H1 (cell line): ENCODE data around the gene FAM111A. TPM values are rescaled to one million over a fixed set of nuclear protein-coding genes. Genes with fewer than 3 reads are reported as not detected.
"Not testable (repeated sequence)": the region's sequence is repeated elsewhere in the genome, so short reads cannot be mapped to it uniquely, and the experiment has no call there.

Source experiments
- CTCF ChIA-PET: fragments of 300-600 bp; sonication (Branson Sonifier 250); formaldehyde crosslinking; loops from one replicate; lab custom pipeline; 2021; ENCODE audit not compliant: partially characterized antibody; lab: Charles Lee
- POLR2A ChIA-PET: fragments of 300-600 bp; sonication (Branson Sonifier 250); formaldehyde crosslinking; loops from one replicate; lab custom pipeline; 2021; ENCODE audit warnings: inconsistent platforms; ENCODE audit not compliant: partially characterized antibody; lab: Charles Lee
- DNase-seq, 2 experiments: peaks; one replicate each; pipeline versions ENCODE4 v3.0.0 to v3.0.0-alpha.2; 2010 to 2022; ENCODE audit warnings: low spot score in 2 of 2, low read depth in 1 of 2, mixed read lengths in 1 of 2
- FAIRE-seq: peaks from 2 replicates; lab custom pipeline; 2011; peaks lifted over from hg19 to GRCh38; lab: Jason Lieb, UNC
- H2AFZ ChIP-seq: 2 replicates; pipeline ENCODE4 v1.8.1; 2012; ENCODE audit warnings: low read length, inconsistent platforms
- H2AK5ac ChIP-seq: 2 replicates; pipeline ENCODE4 v1.6.1; 2013; ENCODE audit warnings: low read depth, low read length
- H2BK120ac ChIP-seq: replicated peaks from 2 replicates; pipeline ENCODE3; 2013; ENCODE audit warnings: low read depth, low read length, inconsistent platforms
- H2BK12ac ChIP-seq: 2 replicates; pipeline ENCODE4 v1.6.1; 2013; ENCODE audit warnings: low read depth, low read length
- H2BK15ac ChIP-seq: 2 replicates; pipeline ENCODE4 v1.6.1; 2013; ENCODE audit warnings: low read length
- H2BK20ac ChIP-seq: 2 replicates; pipeline ENCODE4 v1.6.1; 2013; ENCODE audit warnings: low read length
- H2BK5ac ChIP-seq: 2 replicates; pipeline ENCODE4 v1.6.1; 2013; ENCODE audit warnings: low read depth, low read length
- H3K14ac ChIP-seq: 2 replicates; pipeline ENCODE4 v1.6.1; 2013; ENCODE audit warnings: inconsistent platforms; ENCODE audit not compliant: insufficient read length
- H3K18ac ChIP-seq: 2 replicates; pipeline ENCODE4 v1.6.1; 2013; ENCODE audit warnings: low read length; ENCODE audit errors: extremely low read depth
- H3K23ac ChIP-seq: 2 replicates; pipeline ENCODE4 v1.6.1; 2013; ENCODE audit warnings: inconsistent platforms; ENCODE audit not compliant: insufficient read length
- H3K23me2 ChIP-seq: 2 replicates; pipeline ENCODE4 v1.6.1; 2013; ENCODE audit warnings: low read depth, low read length
- H3K27ac ChIP-seq: 2 replicates; pipeline ENCODE4 v1.6.1; 2011; ENCODE audit warnings: low read depth, low read length, inconsistent platforms
- H3K27me3 ChIP-seq, 4 experiments: replicated peaks in 1 of 4; 1 replicate in 1 of 4; 2 replicates in 3 of 4; pipeline versions ENCODE4 v1.6.1 to v1.8.1; 2011 to 2013; ENCODE audit warnings: low read length in 3 of 4, mild to moderate bottlenecking in 3 of 4, inconsistent platforms in 2 of 4, mixed read lengths in 2 of 4, moderate library complexity in 1 of 4; ENCODE audit not compliant: control insufficient read depth in 3 of 4, insufficient read depth in 3 of 4; ENCODE audit errors: extremely low read depth in 1 of 4
- H3K36me3 ChIP-seq, 4 experiments: 2 replicates each; pipeline versions ENCODE4 v1.6.1 to v1.8.1; 2011 to 2013; ENCODE audit warnings: mild to moderate bottlenecking in 4 of 4, low read length in 3 of 4, moderate library complexity in 2 of 4, control low read depth in 1 of 4, inconsistent platforms in 1 of 4; ENCODE audit not compliant: insufficient read depth in 4 of 4, control insufficient read depth in 2 of 4
- H3K4ac ChIP-seq: replicated peaks from 2 replicates; pipeline ENCODE3; 2013; ENCODE audit warnings: low read length, low read depth, mixed read lengths, inconsistent platforms; ENCODE audit not compliant: insufficient read length
- H3K4me1 ChIP-seq, 4 experiments: replicated peaks in 1 of 4; 1 replicate in 1 of 4; 2 replicates in 3 of 4; pipeline versions ENCODE4 v1.6.1 to v1.8.1; 2011 to 2013; ENCODE audit warnings: low read length in 3 of 4, inconsistent platforms in 2 of 4, mixed read lengths in 1 of 4; ENCODE audit not compliant: insufficient read depth in 4 of 4, control insufficient read depth in 3 of 4
- H3K4me2 ChIP-seq, 2 experiments: 2 replicates each; pipeline versions ENCODE4 v1.6.1 to v1.8.1; 2011 to 2013; ENCODE audit warnings: low read depth in 2 of 2, low read length in 2 of 2, control low read depth in 1 of 2, inconsistent platforms in 1 of 2, mild to moderate bottlenecking in 1 of 2; ENCODE audit not compliant: insufficient read depth in 1 of 2
- H3K4me3 ChIP-seq, 4 experiments: fragments of 200-600, 300-600 bp in 1 of 4; sonication (generic), shearing (Covaris generic), sonication (Bioruptor Twin) in 1 of 4; 2 replicates each; pipeline versions ENCODE4 v1.5.1 to v1.8.1; 2011 to 2016; ENCODE audit warnings: low read length in 4 of 4, low read depth in 3 of 4, control low read depth in 2 of 4, inconsistent platforms in 2 of 4, mild to moderate bottlenecking in 2 of 4, mixed read lengths in 1 of 4, moderate library complexity in 1 of 4; ENCODE audit not compliant: insufficient read depth in 2 of 4; ENCODE audit errors: extremely low read depth in 1 of 4
- H3K56ac ChIP-seq: replicated peaks from 2 replicates; pipeline ENCODE3; 2013; ENCODE audit warnings: low read depth, mild to moderate bottlenecking, mixed read lengths, low read length, inconsistent platforms; ENCODE audit not compliant: insufficient read length
- H3K79me1 ChIP-seq: 2 replicates; pipeline ENCODE4 v1.6.1; 2013; ENCODE audit warnings: low read depth, low read length, control low read depth
- H3K79me2 ChIP-seq, 2 experiments: 2 replicates each; pipeline versions ENCODE4 v1.6.1 to v1.8.1; 2012 to 2013; ENCODE audit warnings: low read length in 2 of 2, mild to moderate bottlenecking in 2 of 2, inconsistent platforms in 1 of 2; ENCODE audit not compliant: insufficient read depth in 2 of 2, control insufficient read depth in 1 of 2
- H3K9ac ChIP-seq, 4 experiments: replicated peaks in 1 of 4; 1 replicate in 1 of 4; 2 replicates in 3 of 4; pipeline versions ENCODE4 v1.6.1 to v1.8.1; 2011 to 2013; ENCODE audit warnings: low read depth in 3 of 4, low read length in 3 of 4, control low read depth in 2 of 4, mild to moderate bottlenecking in 2 of 4, moderate library complexity in 2 of 4, inconsistent platforms in 1 of 4; ENCODE audit errors: extremely low read depth in 1 of 4
- H3K9me3 ChIP-seq, 2 experiments: 2 replicates each; pipeline versions ENCODE4 v1.6.1 to v1.8.1; 2012 to 2013; ENCODE audit warnings: mild to moderate bottlenecking in 2 of 2, moderate library complexity in 2 of 2, control low read depth in 1 of 2, inconsistent platforms in 1 of 2, low read depth in 1 of 2, low read length in 1 of 2, mixed read lengths in 1 of 2; ENCODE audit not compliant: insufficient read depth in 2 of 2
- H4K20me1 ChIP-seq, 2 experiments: replicated peaks in 1 of 2; 2 replicates each; pipeline versions ENCODE3 to v1.8.1; 2011 to 2013; ENCODE audit warnings: inconsistent platforms in 2 of 2, low read length in 2 of 2, mild to moderate bottlenecking in 1 of 2; ENCODE audit not compliant: insufficient read depth in 2 of 2, control insufficient read depth in 1 of 2
- H4K5ac ChIP-seq: 2 replicates; pipeline ENCODE4 v1.6.1; 2013; ENCODE audit warnings: low read length, low read depth, mixed read lengths, inconsistent platforms; ENCODE audit not compliant: insufficient read length
- H4K8ac ChIP-seq: 2 replicates; pipeline ENCODE4 v1.8.0; 2013; ENCODE audit warnings: mild to moderate bottlenecking, moderate library complexity, low read length, inconsistent platforms; ENCODE audit not compliant: insufficient read depth; ENCODE audit errors: extremely low read depth
- H4K91ac ChIP-seq: replicated peaks from 2 replicates; pipeline ENCODE3; 2013; ENCODE audit warnings: low read length, mixed read lengths, inconsistent platforms; ENCODE audit not compliant: insufficient read length
- WGBS, 2 experiments: shearing (Covaris generic) in 1 of 2; methylation state at CpG; one replicate each; pipeline versions ENCODE4 v1.1.6 to v1.1.7; 2013 to 2015; ENCODE audit warnings: low lambda C conversion rate in 2 of 2, mixed read lengths in 2 of 2, inconsistent platforms in 1 of 2, low coverage in 1 of 2, missing lambda C conversion rate in 1 of 2; ENCODE audit not compliant: insufficient replicate concordance in 2 of 2, insufficient coverage in 1 of 2, insufficient read length in 1 of 2; ENCODE audit errors: extremely low coverage in 1 of 2, missing lambda C conversion rate in 1 of 2; 5-methylcytosine and 5-hydroxymethylcytosine counted together
- polyA plus RNA-seq, 7 experiments: library from polyadenylated mRNA; depleted of rRNA in 3 of 7; stranded (reverse) in 5 of 7; unstranded in 2 of 7; fragments of >200 nt in 5 of 7; fragments of 200-250 nt in 2 of 7; gene quantifications; 1 replicate in 5 of 7; 2 replicates in 1 of 7; 4 replicates in 1 of 7; pipeline versions ENCODE4 v1.2.1 to v1.2.3, GENCODE V29; 2011 to 2013; ENCODE audit warnings: missing spikeins in 2 of 7, mixed read lengths in 2 of 7
- total RNA-seq: library from RNA; stranded (reverse); fragmentation: NEBNext Ultra II Directional; extraction: Animal tissue kit (Norgen Biotek cat#: 25700); gene quantifications from 2 replicates; pipeline ENCODE4 v1.2.1, GENCODE V29; 2021
- TF ChIP-seq, protein P1 (sequence below): IDR thresholded peaks from 2 replicates; pipeline ENCODE4 v1.6.1; 2012; ENCODE audit warnings: inconsistent platforms

The FAM111A gene
- total and polyA plus RNA-seq, 2 of the 8 experiments (the other 6 are each of a cell fraction or from before 2014, with no cell fraction given) = 10.2 to 29.9 TPM

DNA sequence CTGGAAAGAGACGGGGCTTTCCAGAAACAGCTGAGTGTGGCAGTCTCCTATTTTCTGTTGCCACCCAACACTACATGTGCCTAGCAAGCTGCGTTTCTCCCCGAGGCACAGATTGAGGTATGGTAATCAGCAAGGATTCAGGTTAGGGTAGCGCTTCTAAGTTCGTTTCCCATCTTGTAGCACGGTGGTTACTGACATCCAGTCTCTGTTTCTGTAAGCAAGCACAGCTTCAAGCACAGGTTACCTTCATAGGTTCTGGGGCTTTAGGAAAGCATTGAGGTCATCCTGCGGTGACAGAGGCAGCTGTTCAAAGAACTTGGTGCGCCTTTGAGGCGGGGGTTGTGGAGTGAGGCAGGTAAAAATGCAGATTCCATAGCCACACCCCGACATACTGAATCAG is 34.9 kb upstream of the FAM111A start:
- not testable (repeated sequence) for H4K5ac ChIP-seq, H2BK5ac ChIP-seq, H3K27me3 ChIP-seq, H3K4ac ChIP-seq, H2BK20ac ChIP-seq, H3K4me1 ChIP-seq, H3K23me2 ChIP-seq, H3K18ac ChIP-seq, H2BK15ac ChIP-seq, H3K79me2 ChIP-seq, H4K91ac ChIP-seq, H4K8ac ChIP-seq, H2BK120ac ChIP-seq, H3K79me1 ChIP-seq, H3K23ac ChIP-seq, H3K56ac ChIP-seq, H3K14ac ChIP-seq, H4K20me1 ChIP-seq, H3K27ac ChIP-seq, H2AK5ac ChIP-seq, H2BK12ac ChIP-seq, H3K9me3 ChIP-seq
- WGBS, 2 experiments = 10% methylated on average over 10 of the region's 10 CpGs; no CpG with 5 or more reads in 1 of the 2 experiments
- TF ChIP-seq, protein P1, sequence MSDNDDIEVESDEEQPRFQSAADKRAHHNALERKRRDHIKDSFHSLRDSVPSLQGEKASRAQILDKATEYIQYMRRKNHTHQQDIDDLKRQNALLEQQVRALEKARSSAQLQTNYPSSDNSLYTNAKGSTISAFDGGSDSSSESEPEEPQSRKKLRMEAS = peak; percentile 62
- Histone ChIP-seq H3K4me3 (peak overlapping the region; percentile 46 to 65 (median 62)), H3K4me2 (peak overlapping the region; percentile 85 to 89), H2AFZ (0 out of 2 replicates have a peak overlapping the region, but pooled peaks have one; percentile 8), H3K9ac (peak overlapping the region in 2 of 4 experiments; percentile 49 to 52; a peak in 4 of 7 replicates), H3K36me3 (peaks cover 0 to 23% (median 10%) of the 10 kb centered on the region in 4 experiments; a peak in 5 of 8 replicates)
- FAIRE-seq (peak; percentile 7), DNase-seq (peak in 1 of 2 experiments; percentile 49)
- ChIA-PET CTCF (interaction anchor here (0.8 to 2.8 kb wide), 8 partner anchors 24 to 471 kb away, joined by 3 to 14 read pairs (median 4); no protein-coding TSS in a partner anchor), POLR2A (interaction anchor here (1.0 to 2.2 kb wide), 9 partner anchors 11 to 180 kb away, joined by 3 to 16 read pairs (median 3); no protein-coding TSS in a partner anchor)
